HepG2 (cell line): ENCODE measurements around the gene SSTR5. TPM values are rescaled to one million over a fixed set of nuclear protein-coding genes. Genes with fewer than 3 reads are reported as not detected.

ENCODE experiments used
- AKNA ChIP-seq: sonication (generic); formaldehyde crosslinking; IDR thresholded peaks from 2 replicates; pipeline ENCODE4 v1.4.0; 2020; ENCODE audit warnings: missing genetic modification reagents, borderline replicate concordance
- ATAD3A ChIP-seq: sonication (generic); formaldehyde crosslinking; IDR thresholded peaks from 2 replicates; pipeline ENCODE4 v1.4.0; 2020; ENCODE audit warnings: missing genetic modification reagents
- ELF1 ChIP-seq: sonication (generic); formaldehyde crosslinking; IDR thresholded peaks from 2 replicates; pipeline ENCODE4 v1.4.0; 2020; ENCODE audit warnings: missing genetic modification reagents
- ERF ChIP-seq: IDR thresholded peaks from 2 replicates; pipeline ENCODE4 v1.6.1; 2018; ENCODE audit warnings: missing biosample characterization, missing genetic modification reagents
- GFI1 ChIP-seq: sonication (generic); formaldehyde crosslinking; IDR thresholded peaks from 2 replicates; pipeline ENCODE4 v1.5.0; 2020; ENCODE audit warnings: missing genetic modification reagents, mild to moderate bottlenecking, borderline replicate concordance
- HNRNPH1 ChIP-seq: fragments of 200-400 bp; formaldehyde crosslinking; optimal IDR thresholded peaks from 2 replicates; pipeline ENCODE3; 2017; ENCODE audit warnings: mild to moderate bottlenecking, low read depth, low read length
- KLF11 ChIP-seq: IDR thresholded peaks from 2 replicates; pipeline ENCODE4 v1.6.1; 2016; ENCODE audit warnings: missing compliant biosample characterization
- MATR3 ChIP-seq: sonication (generic); formaldehyde crosslinking; IDR thresholded peaks from 2 replicates; pipeline ENCODE4 v1.4.0; 2020; ENCODE audit warnings: missing genetic modification reagents
- MEIS1 ChIP-seq: sonication (generic); formaldehyde crosslinking; IDR thresholded peaks from 2 replicates; pipeline ENCODE4 v1.9.0; 2021; ENCODE audit warnings: mild to moderate bottlenecking, missing genetic modification reagents, moderate library complexity, borderline replicate concordance
- NONO ChIP-seq, 2 experiments: fragments of 450-650 bp in 1 of 2; sonication (generic) in 1 of 2; formaldehyde crosslinking in 1 of 2; IDR thresholded peaks in 1 of 2; conservative IDR thresholded peaks in 1 of 2; 2 replicates each; pipeline versions ENCODE4 v1.6.1 to v1.8.0; 2017 to 2022; ENCODE audit warnings: mild to moderate bottlenecking in 1 of 2, missing genetic modification reagents in 1 of 2, moderate library complexity in 1 of 2
- NR2F6 ChIP-seq, 2 experiments: IDR thresholded peaks; 2 replicates each; pipeline ENCODE4 v1.6.1; 2016; ENCODE audit warnings: antibody characterized with exemption in 1 of 2, mild to moderate bottlenecking in 1 of 2
- POLR2AphosphoS5 ChIP-seq: IDR thresholded peaks from 2 replicates; pipeline ENCODE4 v1.6.1; 2012; ENCODE audit warnings: low read depth, low read length
- RBM39 ChIP-seq: fragments of 200-400 bp; formaldehyde crosslinking; IDR thresholded peaks from one replicate; pipeline ENCODE4 v1.6.1; 2018; ENCODE audit warnings: antibody characterized with exemption, mild to moderate bottlenecking, low read depth, low read length; ENCODE audit not compliant: poor library complexity, severe bottlenecking
- SALL2 ChIP-seq: sonication (generic); formaldehyde crosslinking; IDR thresholded peaks from 2 replicates; pipeline ENCODE4 v1.8.1; 2023; ENCODE audit warnings: mild to moderate bottlenecking, missing genetic modification reagents, inconsistent platforms
- SMAD3 ChIP-seq: sonication (generic); formaldehyde crosslinking; IDR thresholded peaks from 2 replicates; pipeline ENCODE4 v1.4.0; 2020; ENCODE audit warnings: missing genetic modification reagents
- SP2 ChIP-seq: sonication (generic); formaldehyde crosslinking; IDR thresholded peaks from 2 replicates; pipeline ENCODE4 v1.5.1; 2020; ENCODE audit warnings: mild to moderate bottlenecking, missing genetic modification reagents
- SPEN ChIP-seq: sonication (generic); formaldehyde crosslinking; IDR thresholded peaks from 2 replicates; pipeline ENCODE4 v1.5.1; 2020; ENCODE audit warnings: low read depth, mild to moderate bottlenecking, missing genetic modification reagents
- ZFP41 ChIP-seq: sonication (generic); formaldehyde crosslinking; IDR thresholded peaks from 2 replicates; pipeline ENCODE4 v1.4.0; 2020; ENCODE audit warnings: mild to moderate bottlenecking, missing genetic modification reagents, borderline replicate concordance
- ZMYM3 ChIP-seq: sonication (generic); formaldehyde crosslinking; IDR thresholded peaks from 2 replicates; pipeline ENCODE4 v1.5.1; 2020; ENCODE audit warnings: mild to moderate bottlenecking, missing genetic modification reagents
- ZNF878 ChIP-seq: sonication (generic); formaldehyde crosslinking; IDR thresholded peaks from 2 replicates; pipeline ENCODE4 v1.8.1; 2023; ENCODE audit warnings: mild to moderate bottlenecking, missing genetic modification reagents, moderate library complexity
- polyA plus RNA-seq, 8 experiments: library from polyadenylated mRNA; depleted of rRNA in 3 of 8; stranded (reverse) in 7 of 8; unstranded in 1 of 8; fragments of >200 nt; fragmentation: Illumina TruSeq in 4 of 8; extraction: Trizol in 4 of 8; gene quantifications; 2 replicates each; pipeline versions ENCODE4 v1.2.1 to v1.2.3, GENCODE V29; 2011 to 2016; ENCODE audit warnings: low read depth in 4 of 8, missing spikeins in 1 of 8, mixed read lengths in 1 of 8; ENCODE audit not compliant: insufficient read depth in 1 of 8
- total RNA-seq, 5 experiments: library from RNA; depleted of rRNA; stranded (reverse); fragments of >200 nt; fragmentation: Illumina TruSeq; extraction: Trizol; gene quantifications; 2 replicates each; pipeline ENCODE4 v1.2.3, GENCODE V29; 2016; ENCODE audit warnings: low read depth in 1 of 5
- TF ChIP-seq, protein P1 (sequence below): sonication (generic); formaldehyde crosslinking; IDR thresholded peaks from 2 replicates; pipeline ENCODE4 v1.9.0; 2022; ENCODE audit warnings: low read depth, missing genetic modification reagents
- TF ChIP-seq, protein P2 (sequence below): IDR thresholded peaks from 2 replicates; pipeline ENCODE4 v1.6.1; 2018; ENCODE audit warnings: missing genetic modification reagents, mild to moderate bottlenecking, missing compliant biosample characterization

SSTR5 gene
- total and polyA plus RNA-seq, 2 of the 13 experiments (the other 11 are each of a cell fraction or from before 2014, with no cell fraction given), result 0.20 to 0.49 TPM

DNA sequence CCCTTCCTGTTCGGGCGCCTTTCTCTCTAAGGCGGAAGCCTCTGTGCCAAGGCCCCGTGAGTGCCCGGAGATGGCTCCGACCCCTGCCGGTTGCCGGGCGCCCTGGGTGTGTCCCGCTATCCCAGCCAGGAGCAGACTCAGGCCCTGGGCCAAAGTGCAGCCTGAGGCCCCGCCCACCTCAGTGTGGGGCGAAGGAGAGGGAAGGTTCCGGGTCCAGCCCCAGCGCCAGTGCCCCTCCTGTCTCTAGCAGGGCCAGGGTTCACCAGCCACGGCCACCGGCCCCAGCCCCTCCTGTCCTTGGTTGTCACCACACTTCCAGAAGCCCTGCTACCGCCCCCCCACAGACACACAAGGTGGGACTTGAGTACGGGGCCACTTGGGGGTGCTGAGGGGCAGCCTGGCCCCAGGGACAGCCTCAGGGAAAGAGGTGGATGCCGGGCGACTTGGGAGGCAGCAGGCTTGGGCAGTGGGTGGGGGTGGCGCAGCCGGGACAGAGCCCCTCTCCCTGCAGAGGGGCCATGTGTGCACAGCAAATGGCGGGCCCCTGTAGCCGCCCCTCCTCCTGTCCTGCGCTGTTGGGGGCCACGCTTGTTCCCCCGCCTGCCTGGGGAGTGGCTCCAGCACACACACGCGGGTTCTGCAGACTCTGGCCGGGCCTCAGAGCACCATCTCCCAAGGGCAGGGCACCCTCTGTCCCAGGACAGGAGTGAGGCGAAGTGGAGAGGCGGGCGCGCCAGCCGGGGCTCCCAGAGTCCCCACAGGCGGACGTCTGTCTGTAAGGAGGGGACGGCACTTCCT is 17.5 kb downstream of the SSTR5 start (continued):
- no peak; the same call in 1 of the 2 replicates for TF ChIP-seq SP2 (CRISPR knock-in tag)
- no peak for TF ChIP-seq AKNA (CRISPR knock-in tag)
- no peak; the same call in 1 of the 2 replicates for TF ChIP-seq MEIS1 (CRISPR knock-in tag)
- peak; percentile 93 for TF ChIP-seq SALL2 (CRISPR knock-in tag)
- peak; percentile 88 for TF ChIP-seq RBM39
- TF ChIP-seq ERF, result peak; percentile 78; the same call in 1 of the 2 replicates
- TF ChIP-seq POLR2AphosphoS5, result peak; percentile 51; the same call in 1 of the 2 replicates
- TF ChIP-seq ATAD3A (CRISPR knock-in tag), result no peak
- TF ChIP-seq KLF11 (CRISPR knock-in tag), result no peak
- TF ChIP-seq ZFP41 (CRISPR knock-in tag), result no peak
- TF ChIP-seq, protein P1, sequence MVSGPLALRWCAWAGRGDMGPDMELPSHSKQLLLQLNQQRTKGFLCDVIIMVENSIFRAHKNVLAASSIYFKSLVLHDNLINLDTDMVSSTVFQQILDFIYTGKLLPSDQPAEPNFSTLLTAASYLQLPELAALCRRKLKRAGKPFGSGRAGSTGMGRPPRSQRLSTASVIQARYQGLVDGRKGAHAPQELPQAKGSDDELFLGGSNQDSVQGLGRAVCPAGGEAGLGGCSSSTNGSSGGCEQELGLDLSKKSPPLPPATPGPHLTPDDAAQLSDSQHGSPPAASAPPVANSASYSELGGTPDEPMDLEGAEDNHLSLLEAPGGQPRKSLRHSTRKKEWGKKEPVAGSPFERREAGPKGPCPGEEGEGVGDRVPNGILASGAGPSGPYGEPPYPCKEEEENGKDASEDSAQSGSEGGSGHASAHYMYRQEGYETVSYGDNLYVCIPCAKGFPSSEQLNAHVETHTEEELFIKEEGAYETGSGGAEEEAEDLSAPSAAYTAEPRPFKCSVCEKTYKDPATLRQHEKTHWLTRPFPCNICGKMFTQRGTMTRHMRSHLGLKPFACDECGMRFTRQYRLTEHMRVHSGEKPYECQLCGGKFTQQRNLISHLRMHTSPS (CRISPR knock-in tag), result peak; percentile 99
- no peak for TF ChIP-seq NONO (IDR thresholded peaks at IDR 0.05)
- TF ChIP-seq NONO (CRISPR knock-in tag; conservative IDR thresholded peaks at IDR 0.05), result peak; percentile 77
- TF ChIP-seq MATR3 (CRISPR knock-in tag), result no peak
- TF ChIP-seq ELF1 (CRISPR knock-in tag), result peak; percentile 86
- peak; percentile 55; the same call in 1 of the 2 replicates for TF ChIP-seq NR2F6 (IDR thresholded peaks at IDR 0.05)
- peak; percentile 79 for TF ChIP-seq NR2F6 (CRISPR knock-in tag; IDR thresholded peaks at IDR 0.05)
- no peak for TF ChIP-seq HNRNPH1
- TF ChIP-seq SPEN (CRISPR knock-in tag), result peak; percentile 87
- TF ChIP-seq ZNF878 (CRISPR knock-in tag), result no peak
- TF ChIP-seq, protein P2, sequence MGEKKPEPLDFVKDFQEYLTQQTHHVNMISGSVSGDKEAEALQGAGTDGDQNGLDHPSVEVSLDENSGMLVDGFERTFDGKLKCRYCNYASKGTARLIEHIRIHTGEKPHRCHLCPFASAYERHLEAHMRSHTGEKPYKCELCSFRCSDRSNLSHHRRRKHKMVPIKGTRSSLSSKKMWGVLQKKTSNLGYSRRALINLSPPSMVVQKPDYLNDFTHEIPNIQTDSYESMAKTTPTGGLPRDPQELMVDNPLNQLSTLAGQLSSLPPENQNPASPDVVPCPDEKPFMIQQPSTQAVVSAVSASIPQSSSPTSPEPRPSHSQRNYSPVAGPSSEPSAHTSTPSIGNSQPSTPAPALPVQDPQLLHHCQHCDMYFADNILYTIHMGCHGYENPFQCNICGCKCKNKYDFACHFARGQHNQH (CRISPR knock-in tag), result peak; percentile 85
- peak; percentile 67; the same call in 1 of the 2 replicates for TF ChIP-seq SMAD3 (CRISPR knock-in tag)
- peak; percentile 38 for TF ChIP-seq ZMYM3 (CRISPR knock-in tag)
- peak; percentile 87 for TF ChIP-seq GFI1 (CRISPR knock-in tag)
